HepG2 (cell line): ENCODE results near the gene TRABD. TPM values are rescaled to one million over a fixed set of nuclear protein-coding genes. Genes with fewer than 3 reads are reported as not detected.
A peak's percentile ranks its signal among the peaks of the same experiment; 100 is the strongest.

Experiments
- ARID2 ChIP-seq: sonication (generic); formaldehyde crosslinking; IDR thresholded peaks from 2 replicates; pipeline ENCODE4 v1.8.1; 2022; ENCODE audit warnings: mild to moderate bottlenecking, missing genetic modification reagents, borderline replicate concordance
- ATF2 ChIP-seq: sonication (generic); formaldehyde crosslinking; IDR thresholded peaks from 2 replicates; pipeline ENCODE4 v1.4.0; 2020; ENCODE audit warnings: missing genetic modification reagents
- FUBP1 ChIP-seq: sonication (generic); formaldehyde crosslinking; IDR thresholded peaks from 2 replicates; pipeline ENCODE4 v1.5.1; 2020; ENCODE audit warnings: missing genetic modification reagents, mild to moderate bottlenecking, borderline replicate concordance
- GFI1 ChIP-seq: sonication (generic); formaldehyde crosslinking; IDR thresholded peaks from 2 replicates; pipeline ENCODE4 v1.5.0; 2020; ENCODE audit warnings: missing genetic modification reagents, mild to moderate bottlenecking, borderline replicate concordance
- IKZF5 ChIP-seq: IDR thresholded peaks from 2 replicates; pipeline ENCODE4 v1.6.1; 2018; ENCODE audit warnings: missing genetic modification reagents, mild to moderate bottlenecking, missing compliant biosample characterization
- KLF6 ChIP-seq: IDR thresholded peaks from 2 replicates; pipeline ENCODE4 v1.8.0; 2016; ENCODE audit warnings: missing biosample characterization, missing genetic modification reagents
- LCORL ChIP-seq, 2 experiments: fragments of 450-650 bp in 1 of 2; sonication (generic) in 1 of 2; formaldehyde crosslinking in 1 of 2; IDR thresholded peaks; 2 replicates each; pipeline versions ENCODE4 v1.5.0 to v1.6.1; 2017 to 2020; ENCODE audit warnings: antibody characterized with exemption in 1 of 2, missing genetic modification reagents in 1 of 2
- MAZ ChIP-seq, 2 experiments: sonication (generic) in 1 of 2; formaldehyde crosslinking in 1 of 2; IDR thresholded peaks; 2 replicates each; pipeline versions ENCODE4 v1.5.0 to v1.6.1; 2012 to 2020; ENCODE audit warnings: low read depth in 2 of 2, mild to moderate bottlenecking in 2 of 2, borderline replicate concordance in 1 of 2, improper control_type of control experiment in 1 of 2, low read length in 1 of 2, missing genetic modification reagents in 1 of 2, moderate library complexity in 1 of 2
- POGK ChIP-seq: sonication (generic); formaldehyde crosslinking; conservative IDR thresholded peaks from 2 replicates; pipeline ENCODE4 v1.8.0; 2022; ENCODE audit warnings: mild to moderate bottlenecking, moderate library complexity, missing genetic modification reagents
- XRCC5 ChIP-seq: fragments of 200-400 bp; formaldehyde crosslinking; optimal IDR thresholded peaks from 2 replicates; pipeline ENCODE3; 2017; ENCODE audit warnings: mild to moderate bottlenecking, low read length
- ZBTB4 ChIP-seq: sonication (generic); formaldehyde crosslinking; IDR thresholded peaks from 2 replicates; pipeline ENCODE4 v1.4.0; 2020; ENCODE audit warnings: missing genetic modification reagents, mild to moderate bottlenecking, borderline replicate concordance
- ZBTB7A ChIP-seq: sonication (generic); formaldehyde crosslinking; IDR thresholded peaks from 2 replicates; pipeline ENCODE4 v1.8.0; 2022; ENCODE audit warnings: mild to moderate bottlenecking, missing genetic modification reagents
- ZNF205 ChIP-seq: IDR thresholded peaks from 2 replicates; pipeline ENCODE4 v1.6.1; 2018; ENCODE audit warnings: missing biosample characterization, missing genetic modification reagents
- ZNF251 ChIP-seq: sonication (generic); formaldehyde crosslinking; IDR thresholded peaks from 2 replicates; pipeline ENCODE4 v1.9.0; 2021; ENCODE audit warnings: mild to moderate bottlenecking, missing genetic modification reagents
- ZNF558 ChIP-seq: sonication (generic); formaldehyde crosslinking; IDR thresholded peaks from 2 replicates; pipeline ENCODE4 v1.9.0; 2022; ENCODE audit warnings: mild to moderate bottlenecking, missing genetic modification reagents, borderline replicate concordance
- ZNF777 ChIP-seq: sonication (generic); formaldehyde crosslinking; IDR thresholded peaks from 2 replicates; pipeline ENCODE4 v1.4.0; 2020; ENCODE audit warnings: missing genetic modification reagents
- ZNF780A ChIP-seq: sonication (generic); formaldehyde crosslinking; IDR thresholded peaks from 2 replicates; pipeline ENCODE4 v1.8.0; 2022; ENCODE audit warnings: mild to moderate bottlenecking, missing genetic modification reagents, moderate library complexity
- polyA plus RNA-seq, 8 experiments: library from polyadenylated mRNA; depleted of rRNA in 3 of 8; stranded (reverse) in 7 of 8; unstranded in 1 of 8; fragments of >200 nt; fragmentation: Illumina TruSeq in 4 of 8; extraction: Trizol in 4 of 8; gene quantifications; 2 replicates each; pipeline versions ENCODE4 v1.2.1 to v1.2.3, GENCODE V29; 2011 to 2016; ENCODE audit warnings: low read depth in 4 of 8, missing spikeins in 1 of 8, mixed read lengths in 1 of 8; ENCODE audit not compliant: insufficient read depth in 1 of 8
- total RNA-seq, 5 experiments: library from RNA; depleted of rRNA; stranded (reverse); fragments of >200 nt; fragmentation: Illumina TruSeq; extraction: Trizol; gene quantifications; 2 replicates each; pipeline ENCODE4 v1.2.3, GENCODE V29; 2016; ENCODE audit warnings: low read depth in 1 of 5

The TRABD gene
- total and polyA plus RNA-seq, 2 of the 13 experiments (the other 11 are each of a cell fraction or from before 2014, with no cell fraction given): 21.5 to 28.9 TPM

GRCh38 chr22:50244420-50245213, 58.9 kb downstream of the TRABD start, which contains the start of gene TUBGCP6 (continued):
- TF ChIP-seq POGK (CRISPR knock-in tag) (peak; percentile 72), MAZ (IDR thresholded peaks at IDR 0.05; ENCODE audit: borderline replicate concordance, low read depth, low read length) (0 out of 2 replicates have a peak, but pooled peaks have one; percentile 5), MAZ (CRISPR knock-in tag; IDR thresholded peaks at IDR 0.05; ENCODE audit: low read depth) (peak; percentile 84), ZBTB4 (peak; percentile 91), XRCC5 (peak; percentile 27), ZNF251 (CRISPR knock-in tag) (peak; percentile 73; the same call in 1 of the 2 replicates), ZNF205 (CRISPR knock-in tag) (0 out of 2 replicates have a peak, but pooled peaks have one; percentile 29), GFI1 (CRISPR knock-in tag) (peak; percentile 26), ARID2 (CRISPR knock-in tag) (peak; percentile 90), FUBP1 (CRISPR knock-in tag) (0 out of 2 replicates have a peak, but pooled peaks have one; percentile 88), KLF6 (CRISPR knock-in tag) (peak; percentile 89), ZNF780A (CRISPR knock-in tag) (no peak; the same call in 1 of the 2 replicates), ZNF558 (no peak), LCORL (IDR thresholded peaks at IDR 0.05) (no peak), LCORL (CRISPR knock-in tag; IDR thresholded peaks at IDR 0.05) (peak; percentile 50; the same call in 1 of the 2 replicates), ATF2 (CRISPR knock-in tag) (peak; percentile 82; the same call in 1 of the 2 replicates), ZNF777 (peak; percentile 53; the same call in 1 of the 2 replicates), IKZF5 (CRISPR knock-in tag) (peak; percentile 67; the same call in 1 of the 2 replicates), ZBTB7A (CRISPR knock-in tag) (peak; percentile 78)
